HG02610 (cell line): ENCODE results near the gene TIRAP.
"Not testable (repeated sequence)": the region's sequence is repeated elsewhere in the genome, so short reads cannot be mapped to it uniquely, and the experiment has no call there.

Experiments
- ATAC-seq: cut with Tn5 transposase; IDR thresholded peaks from one replicate; pipeline ENCODE4 v1.9.1; 2021; ENCODE audit warnings: mild to moderate bottlenecking, moderate library complexity; ENCODE audit not compliant: unreplicated experiment

Gene TIRAP

GRCh38 chr11:126282736-126283591 lies at the start of gene TIRAP:
TSS of gene TIRAP (plus strand) at chr11:126283093. CDS start at chr11:126290895, 7,802 bp downstream.
- peak; percentile 63 for ATAC-seq

GRCh38 chr11:126233391-126233790 lies 49.5 kb upstream of the TIRAP start:
- ATAC-seq, result no peak

GRCh38 chr11:126246636-126247035 lies 36.3 kb upstream of the TIRAP start:
- no peak for ATAC-seq

GRCh38 chr11:126253265-126253664 lies 29.6 kb upstream of the TIRAP start:
- no peak for ATAC-seq

GRCh38 chr11:126254819-126255218 lies 28.1 kb upstream of the TIRAP start:
- ATAC-seq, result no peak

- ATAC-seq, result not testable (repeated sequence)
These were observed 27.4 kb upstream of the TIRAP start for GRCh38 chr11:126255507-126255906.

- no peak for ATAC-seq
These were observed 26.7 kb upstream of the TIRAP start for GRCh38 chr11:126256216-126256615.

GRCh38 chr11:126257144-126257543 lies 25.7 kb upstream of the TIRAP start:
- ATAC-seq, result no peak

- ATAC-seq, result no peak
These were observed 25.1 kb upstream of the TIRAP start for GRCh38 chr11:126257764-126258163.

- ATAC-seq, result no peak
These were observed 20.7 kb upstream of the TIRAP start for GRCh38 chr11:126262216-126262615.

- ATAC-seq, result no peak
These were observed 19.4 kb upstream of the TIRAP start for GRCh38 chr11:126263489-126263888.

GRCh38 chr11:126265811-126266210 lies 17.1 kb upstream of the TIRAP start:
- no peak for ATAC-seq

- no peak for ATAC-seq
These were observed 15.2 kb upstream of the TIRAP start for GRCh38 chr11:126267650-126268049.

- ATAC-seq, result no peak
These were observed 14.6 kb upstream of the TIRAP start for GRCh38 chr11:126268361-126268707.

GRCh38 chr11:126268708-126269579 lies 13.9 kb upstream of the TIRAP start, which contains the start of the genes FOXRED1 and SRPRA:
TSS of gene FOXRED1 (plus strand) at chr11:126269154. CDS start at chr11:126269207, 53 bp downstream.
TSS of gene SRPRA (minus strand) at chr11:126268895. CDS start at chr11:126268804, 91 bp downstream.
- ATAC-seq, result peak; percentile 99

GRCh38 chr11:126277322-126277721 lies 5.6 kb upstream of the TIRAP start:
- no peak for ATAC-seq

GRCh38 chr11:126277780-126278179 lies 5.1 kb upstream of the TIRAP start:
- ATAC-seq, result no peak

- no peak for ATAC-seq
These were observed 3.7 kb upstream of the TIRAP start for GRCh38 chr11:126279191-126279590.

- ATAC-seq, result no peak
These were observed 2.3 kb upstream of the TIRAP start for GRCh38 chr11:126280595-126280994.

GRCh38 chr11:126281245-126281644 lies 1.6 kb upstream of the TIRAP start:
- no peak for ATAC-seq

- ATAC-seq, result no peak
These were observed 1.2 kb upstream of the TIRAP start for GRCh38 chr11:126281666-126282175.
